Ovary (tissue), 3 donors: Measurements from ENCODE around the gene MPPED1.

Experiments
- CTCF ChIP-seq, 3 donors: fragments of 450-650 bp in 2 of 3; fragments of 200-600 bp in 1 of 3; IDR thresholded peaks; one replicate each; pipeline versions ENCODE4 v1.5.1 to v1.8.0; 2016 to 2022; ENCODE audit warnings: antibody characterized with exemption in 3 of 3, mild to moderate bottlenecking in 1 of 3
- EP300 ChIP-seq: sonication (generic); formaldehyde crosslinking; IDR thresholded peaks from one replicate; pipeline ENCODE4 v1.6.1; 2017; ENCODE audit warnings: antibody characterized with exemption
- POLR2A ChIP-seq: fragments of 450-650 bp; IDR thresholded peaks from one replicate; pipeline ENCODE4 v1.6.1; 2017; ENCODE audit warnings: antibody characterized with exemption, mild to moderate bottlenecking, moderate library complexity
- donor health status: DM: no; HTN: no; CAD: no.

GRCh38 chr22:43393844-43394474, 17.9 kb upstream of the MPPED1 start:
- no peak for TF ChIP-seq EP300
- TF ChIP-seq CTCF (IDR thresholded peaks at IDR 0.05), result no peak
- TF ChIP-seq POLR2A, result no peak
